GM12873 (cell line): ENCODE results near the gene NKX6-2.

ENCODE experiments used
- CTCF ChIP-seq: IDR thresholded peaks from 2 replicates; pipeline ENCODE4 v1.5.1; 2012; ENCODE audit warnings: low read depth, mild to moderate bottlenecking, moderate library complexity, low read length, control low read depth; ENCODE audit not compliant: insufficient read depth; ENCODE audit errors: missing control alignments

Gene NKX6-2

GRCh38 chr10:132779549-132780294 lies 6.2 kb downstream of the NKX6-2 start:
- TF ChIP-seq CTCF: no peak

GRCh38 chr10:132777441-132777840 lies 8.5 kb downstream of the NKX6-2 start:
- no peak for TF ChIP-seq CTCF

- TF ChIP-seq CTCF: no peak
Measured at GRCh38 chr10:132776821-132777220, 9.1 kb downstream of the NKX6-2 start.

- TF ChIP-seq CTCF: no peak
Measured at GRCh38 chr10:132776186-132776585, 9.8 kb downstream of the NKX6-2 start.

- TF ChIP-seq CTCF: no peak
Measured at GRCh38 chr10:132774902-132775863, 10.8 kb downstream of the NKX6-2 start.

- TF ChIP-seq CTCF: no peak
Measured at GRCh38 chr10:132774181-132774901, 11.6 kb downstream of the NKX6-2 start.
